ENCODE results near the gene BMP2.

Gene BMP2

GRCh38 chr20:6767536-6768227 is at the start of gene BMP2:
TSS of gene BMP2 (plus strand) at chr20:6767686. CDS start at chr20:6770127, 2,441 bp downstream.
- FAIRE-seq (no peak), DNase-seq (ENCODE audit: insufficient read length, low spot score) (no peak)
- no peak for TF ChIP-seq POLR2A (IDR thresholded peaks at IDR 0.05; ENCODE audit: low read depth, low read length)

- no peak for TF ChIP-seq POLR2A (IDR thresholded peaks at IDR 0.05; ENCODE audit: low read depth, low read length)
- no peak for FAIRE-seq
- DNase-seq (ENCODE audit: insufficient read length, low spot score) = no peak
These were observed 48.7 kb upstream of the BMP2 start for GRCh38 chr20:6718662-6719368.

DNA sequence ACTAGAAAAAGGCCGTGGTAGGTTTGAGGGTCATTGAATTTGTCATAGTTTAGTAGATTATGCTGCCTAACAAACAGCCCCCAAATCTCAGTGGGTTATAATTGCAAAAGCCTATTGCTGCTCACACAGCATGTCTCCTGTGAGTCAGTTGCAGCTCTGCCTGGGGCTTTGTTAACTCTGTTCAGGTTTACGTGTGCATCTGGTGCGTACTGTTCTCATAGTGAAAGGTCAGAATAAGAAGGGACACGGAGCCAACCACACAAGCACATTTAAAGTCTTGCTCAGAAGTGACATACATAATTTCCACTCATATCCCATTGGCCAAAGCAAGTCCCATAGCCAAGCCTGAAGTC is 48.1 kb upstream of the BMP2 start:
- no peak for TF ChIP-seq POLR2A (IDR thresholded peaks at IDR 0.05; ENCODE audit: low read depth, low read length)
- FAIRE-seq (no peak), DNase-seq (ENCODE audit: insufficient read length, low spot score) (no peak)

GRCh38 chr20:6726761-6727160 is 40.7 kb upstream of the BMP2 start:
- no peak for FAIRE-seq

GRCh38 chr20:6730672-6731328 is 36.7 kb upstream of the BMP2 start:
- DNase-seq (ENCODE audit: insufficient read length, low spot score) = no peak
- no peak for TF ChIP-seq POLR2A (IDR thresholded peaks at IDR 0.05; ENCODE audit: low read depth, low read length)
- FAIRE-seq = no peak

More at GRCh38 chr20:6726761-6727160, 40.7 kb upstream of the BMP2 start:
- DNase-seq (ENCODE audit: insufficient read length, low spot score) = no peak
- no peak for TF ChIP-seq POLR2A (IDR thresholded peaks at IDR 0.05; ENCODE audit: low read depth, low read length)

DNA sequence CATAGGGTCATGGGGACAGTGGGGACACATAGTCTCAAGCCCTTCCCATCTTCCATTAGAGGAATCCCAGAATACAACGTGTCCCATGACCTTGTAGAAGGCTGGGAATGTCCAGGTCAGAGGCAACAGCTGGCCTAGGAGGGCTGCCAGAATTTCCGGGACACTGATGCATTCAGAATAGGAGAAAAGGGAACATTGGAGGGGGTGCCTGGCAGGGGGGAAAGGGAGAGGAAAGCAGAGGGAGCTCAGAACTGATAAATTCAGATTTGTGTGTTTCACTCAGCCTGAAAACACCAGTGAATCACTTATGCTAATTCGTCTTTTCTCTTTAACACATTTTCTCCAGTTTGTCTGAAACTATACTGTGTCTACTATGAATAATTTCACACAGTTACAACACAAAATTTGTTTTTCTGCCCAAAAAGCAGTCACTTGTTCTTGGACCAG is 35.5 kb upstream of the BMP2 start:
- no peak for DNase-seq (ENCODE audit: insufficient read length, low spot score)
- no peak for TF ChIP-seq POLR2A (IDR thresholded peaks at IDR 0.05; ENCODE audit: low read depth, low read length)
- no peak for FAIRE-seq

- DNase-seq (ENCODE audit: insufficient read length, low spot score) = no peak
- no peak for TF ChIP-seq POLR2A (IDR thresholded peaks at IDR 0.05; ENCODE audit: low read depth, low read length)
- FAIRE-seq = no peak
These were observed 34.6 kb upstream of the BMP2 start for GRCh38 chr20:6732851-6733250.

DNA sequence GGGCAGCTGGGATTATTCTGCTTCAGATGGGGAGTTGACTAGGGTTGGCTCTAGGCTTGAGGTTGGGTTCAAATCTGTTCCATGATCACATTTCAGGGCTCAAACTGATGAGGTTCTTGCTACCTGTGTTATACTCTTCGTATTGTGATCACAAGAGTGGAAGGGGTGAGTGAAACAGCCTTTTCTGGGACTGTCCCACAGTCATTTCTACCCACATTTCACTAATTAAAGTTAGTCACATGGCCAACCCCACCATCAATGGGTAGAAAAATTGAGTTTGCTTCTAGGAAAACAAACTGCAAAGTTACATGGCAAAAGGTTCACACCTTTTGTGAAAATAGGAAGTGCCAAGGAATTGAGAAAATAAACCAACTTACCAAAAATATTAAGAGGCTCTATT is 33.5 kb upstream of the BMP2 start:
- no peak for TF ChIP-seq POLR2A (IDR thresholded peaks at IDR 0.05; ENCODE audit: low read depth, low read length)
- FAIRE-seq (no peak), DNase-seq (ENCODE audit: insufficient read length, low spot score) (no peak)

- FAIRE-seq (no peak), DNase-seq (ENCODE audit: insufficient read length, low spot score) (no peak)
- TF ChIP-seq POLR2A (IDR thresholded peaks at IDR 0.05; ENCODE audit: low read depth, low read length) = no peak
These were observed 31.3 kb upstream of the BMP2 start for GRCh38 chr20:6735942-6736845.

DNA sequence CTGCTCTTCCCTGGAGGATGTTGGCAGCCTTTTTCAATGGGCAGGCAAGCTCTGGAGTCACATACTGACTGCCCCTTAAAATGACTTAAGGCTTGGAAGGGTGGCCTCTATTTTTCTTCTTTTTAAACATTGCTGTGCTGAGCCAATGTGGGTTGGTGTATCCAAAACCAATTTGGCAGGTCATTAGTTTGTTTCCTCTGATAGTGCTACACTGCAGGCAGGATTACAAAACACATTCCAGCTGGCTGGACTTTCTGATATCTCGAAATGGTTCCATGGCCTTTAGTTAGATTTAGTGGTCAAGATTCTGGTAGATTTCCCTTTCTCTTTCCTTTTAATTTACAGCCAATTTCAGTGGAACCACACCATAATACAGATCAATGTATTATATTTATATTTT is 28.1 kb upstream of the BMP2 start:
- TF ChIP-seq POLR2A (IDR thresholded peaks at IDR 0.05; ENCODE audit: low read depth, low read length) = no peak
- FAIRE-seq (no peak), DNase-seq (ENCODE audit: insufficient read length, low spot score) (no peak)

DNA sequence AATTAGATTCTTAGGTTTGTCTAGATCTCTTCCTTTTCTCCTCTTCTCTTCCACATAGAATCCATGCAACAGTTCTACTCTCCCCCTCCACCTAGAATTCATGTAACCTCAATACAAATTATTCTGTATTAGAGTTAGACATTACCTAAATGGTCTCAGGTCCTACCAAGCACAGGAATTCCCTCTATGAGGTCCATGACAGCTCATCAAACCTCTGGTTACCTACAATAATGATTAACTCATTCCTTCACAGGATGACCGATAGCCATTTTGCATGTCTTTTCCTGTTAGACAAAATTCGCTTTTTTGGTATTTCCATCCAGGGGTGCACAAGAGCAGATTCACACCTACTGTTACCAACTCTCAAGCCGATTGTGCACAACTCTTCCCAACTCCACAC is 27.4 kb upstream of the BMP2 start:
- FAIRE-seq = no peak
- TF ChIP-seq POLR2A (IDR thresholded peaks at IDR 0.05; ENCODE audit: low read depth, low read length) = no peak
- no peak for DNase-seq (ENCODE audit: insufficient read length, low spot score)

DNA sequence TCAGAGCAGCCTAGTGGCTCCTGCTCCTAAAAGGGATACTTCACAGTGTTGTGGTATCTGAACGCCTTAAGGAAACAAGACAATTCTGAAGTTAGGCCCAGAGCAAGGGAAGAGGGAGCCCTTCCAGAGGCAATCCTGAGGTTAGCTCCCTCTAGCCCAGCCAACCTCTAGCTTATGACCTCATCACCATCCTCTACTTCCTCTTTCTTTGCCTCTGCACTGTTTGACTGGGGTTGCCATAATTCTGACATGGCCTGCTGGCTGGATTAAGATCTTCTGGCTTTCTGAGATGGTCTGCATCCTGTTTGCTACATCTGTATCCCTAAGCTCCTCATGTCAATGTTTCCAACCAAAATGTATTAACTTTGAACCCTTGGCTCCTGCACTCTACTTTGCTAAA is 23.3 kb upstream of the BMP2 start:
- FAIRE-seq = no peak
- no peak for TF ChIP-seq POLR2A (IDR thresholded peaks at IDR 0.05; ENCODE audit: low read depth, low read length)
- DNase-seq (ENCODE audit: insufficient read length, low spot score) = no peak

DNA sequence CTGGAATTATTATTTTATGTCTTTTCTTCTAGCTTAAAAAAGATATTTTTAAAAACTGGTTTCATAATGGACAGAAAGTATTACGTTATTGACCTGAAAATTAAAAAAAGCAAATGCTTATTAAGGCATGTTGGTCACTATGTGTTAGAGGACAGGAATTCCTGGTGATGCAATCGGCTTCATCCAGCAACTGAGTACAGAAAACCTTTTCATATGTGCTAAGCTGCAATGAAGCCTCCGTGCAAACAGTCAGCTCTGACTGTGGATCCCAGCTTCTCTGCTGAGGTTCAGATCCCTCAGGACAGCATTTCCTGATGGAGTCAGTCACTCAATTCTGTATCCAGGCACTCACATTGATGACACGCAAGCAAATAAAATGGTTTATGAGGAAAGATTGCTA is 22.7 kb upstream of the BMP2 start:
- FAIRE-seq = no peak
- TF ChIP-seq POLR2A (IDR thresholded peaks at IDR 0.05; ENCODE audit: low read depth, low read length) = no peak
- DNase-seq (ENCODE audit: insufficient read length, low spot score) = no peak
